Stimulated activated CD8-positive, alpha-beta memory T cell treated with anti-CD3 and anti-CD28 coated beads, Interleukin-7, amount 100 ng/mL, for 4 hours (primary cell): ENCODE measurements around the gene LGALS1.
"Not testable (repeated sequence)": the region's sequence is repeated elsewhere in the genome, so short reads cannot be mapped to it uniquely, and the experiment has no call there.

ENCODE experiments used
- DNase-seq, 2 donors: peaks; one replicate each; pipeline ENCODE4 v3.0.0-alpha.2; 2020; ENCODE audit warnings: low read depth in 2 of 2

Gene LGALS1

GRCh38 chr22:37717235-37717634 is 41.8 kb downstream of the LGALS1 start:
- not testable (repeated sequence) for DNase-seq

DNA sequence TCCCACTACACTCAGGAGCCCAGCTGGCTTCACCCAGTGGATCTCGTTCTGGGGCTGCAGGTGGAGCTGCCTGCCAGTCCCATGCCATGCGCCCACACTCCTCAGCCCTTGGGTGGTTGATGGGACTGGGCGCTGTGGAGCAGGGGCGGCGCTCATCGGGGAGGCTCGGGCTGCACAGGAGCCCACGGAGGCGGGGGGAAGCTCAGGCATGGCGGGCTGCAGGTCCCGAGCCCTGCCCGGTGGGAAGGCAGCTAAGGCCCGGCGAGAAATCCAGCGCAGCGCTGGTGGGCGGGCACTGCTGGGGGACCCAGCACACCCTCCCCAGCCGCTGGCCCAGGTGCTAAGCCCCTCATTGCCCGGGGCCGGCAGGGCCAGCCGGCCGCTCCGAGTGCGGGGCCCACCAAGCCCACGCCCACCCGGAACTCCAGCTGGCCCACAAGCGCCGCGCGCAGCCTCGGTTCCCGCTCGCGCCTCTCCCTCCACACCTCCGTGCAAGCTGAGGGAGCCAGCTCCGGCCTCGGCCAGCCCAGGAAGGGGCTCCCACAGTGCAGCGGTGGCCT is 42.4 kb downstream of the LGALS1 start:
- DNase-seq, result not testable (repeated sequence)

- no peak for DNase-seq
Observed at GRCh38 chr22:37725551-37726240, 50.3 kb downstream of the LGALS1 start.

DNA sequence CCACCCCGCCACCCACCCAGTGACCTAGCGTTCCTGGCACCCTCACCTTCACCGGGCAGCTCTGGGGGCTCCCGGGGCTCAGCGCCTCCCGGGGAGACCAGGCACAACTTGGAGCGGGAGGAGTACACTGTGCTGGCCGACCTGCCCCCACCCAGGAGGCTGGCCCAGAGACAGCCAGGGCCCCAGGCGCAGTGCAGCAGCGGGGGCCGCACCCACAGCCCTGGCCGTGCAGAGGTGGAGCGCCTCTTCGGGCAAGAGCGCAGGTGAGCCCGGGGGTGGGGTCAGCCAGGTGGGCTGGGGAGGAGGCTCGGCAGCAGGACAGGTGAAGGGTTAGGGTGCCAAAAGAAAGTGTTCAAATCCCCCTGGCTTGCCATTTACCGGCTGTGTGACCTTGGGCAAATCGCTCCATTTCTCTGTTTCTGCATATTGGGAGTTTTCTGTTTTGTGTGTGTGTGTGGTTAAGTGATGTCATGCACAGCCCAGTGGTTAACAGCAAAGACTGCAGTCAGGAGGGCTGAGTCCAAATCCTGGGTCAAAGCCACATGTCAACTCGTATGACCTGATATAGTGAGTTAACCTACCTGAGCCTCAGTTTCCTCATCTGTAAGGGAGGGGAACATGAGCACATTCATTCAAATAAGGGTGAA is 50.9 kb downstream of the LGALS1 start:
- no peak for DNase-seq

DNA sequence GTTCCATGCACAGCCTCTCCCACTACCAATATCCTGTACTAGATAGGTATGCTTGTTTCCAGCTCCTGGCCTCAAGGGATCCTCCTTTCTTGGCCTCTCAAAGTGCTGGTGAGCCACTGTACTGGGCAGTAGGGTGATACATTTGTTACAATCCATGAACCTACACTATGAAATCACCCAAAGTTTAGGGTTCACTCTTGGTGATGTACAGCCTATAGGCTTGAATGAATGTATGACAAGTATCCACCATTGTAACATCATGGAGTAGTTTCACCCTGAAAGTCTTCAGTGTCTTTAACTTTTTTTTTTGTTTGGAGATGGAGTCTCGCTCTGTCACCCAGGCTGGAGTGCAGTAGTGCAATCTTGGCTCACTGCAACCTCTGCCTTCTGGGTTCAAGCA is 53.2 kb downstream of the LGALS1 start:
- no peak for DNase-seq
